NCI-H524 (cell line): ENCODE data around the gene COX19.
A peak's percentile ranks its signal among the peaks of the same experiment; 100 is the strongest.

Experiments used
- DNase-seq, 2 experiments: peaks; one replicate each; lab custom pipeline; 2025; lab: John Stamatoyannopoulos, UW

Gene COX19

GRCh38 chr7:991729-992656 lies 16.6 kb upstream of the COX19 start:
- DNase-seq: no peak

- no peak for DNase-seq
Measured at GRCh38 chr7:990933-991728, 15.8 kb upstream of the COX19 start.

GRCh38 chr7:990352-990932 lies 15.1 kb upstream of the COX19 start:
- DNase-seq: no peak

- no peak for DNase-seq
Measured at GRCh38 chr7:988963-989529, 13.7 kb upstream of the COX19 start.

GRCh38 chr7:988426-988911 lies 13.1 kb upstream of the COX19 start:
- DNase-seq: no peak

- DNase-seq: no peak
Measured at GRCh38 chr7:987909-988308, 12.6 kb upstream of the COX19 start.

- DNase-seq: no peak
Measured at GRCh38 chr7:986766-987751, 11.7 kb upstream of the COX19 start.

- DNase-seq: peak in 1 of 2 experiments; percentile 40
Measured at GRCh38 chr7:985915-986741, 10.8 kb upstream of the COX19 start.

- no peak for DNase-seq
Measured at GRCh38 chr7:985127-985416, 9.7 kb upstream of the COX19 start.

- no peak for DNase-seq
Measured at GRCh38 chr7:984361-985126, 9.2 kb upstream of the COX19 start.

- DNase-seq: no peak
Measured at GRCh38 chr7:983616-984071, 8.3 kb upstream of the COX19 start.

- peak; percentile 21 to 63 for DNase-seq
Measured at GRCh38 chr7:983004-983615, 7.8 kb upstream of the COX19 start, which contains the start of gene CYP2W1. Gene CYP2W1, plus strand, starts transcription at chr7:983181. Its CDS starts 31 bp downstream, at chr7:983212.

GRCh38 chr7:982511-983003 lies 7.2 kb upstream of the COX19 start:
- DNase-seq: no peak

- peak; percentile 89 to 95 for DNase-seq
Measured at GRCh38 chr7:981793-982510, 6.6 kb upstream of the COX19 start.

GRCh38 chr7:979886-980571 lies 4.7 kb upstream of the COX19 start:
- peak; percentile 26 to 83 for DNase-seq

- DNase-seq: no peak
Measured at GRCh38 chr7:979151-979550, 3.8 kb upstream of the COX19 start.

- no peak for DNase-seq
Measured at GRCh38 chr7:978416-979091, 3.2 kb upstream of the COX19 start.
